GM18517 (cell line): Measurements from ENCODE around the gene TCEAL9.
"Not testable (repeated sequence)": the region's sequence is repeated elsewhere in the genome, so short reads cannot be mapped to it uniquely, and the experiment has no call there.

Experiments used
- ATAC-seq: cut with Tn5 transposase; IDR thresholded peaks from one replicate; pipeline ENCODE4 v1.9.1; 2021; ENCODE audit warnings: mild to moderate bottlenecking, moderate library complexity; ENCODE audit not compliant: unreplicated experiment

The TCEAL9 gene

DNA sequence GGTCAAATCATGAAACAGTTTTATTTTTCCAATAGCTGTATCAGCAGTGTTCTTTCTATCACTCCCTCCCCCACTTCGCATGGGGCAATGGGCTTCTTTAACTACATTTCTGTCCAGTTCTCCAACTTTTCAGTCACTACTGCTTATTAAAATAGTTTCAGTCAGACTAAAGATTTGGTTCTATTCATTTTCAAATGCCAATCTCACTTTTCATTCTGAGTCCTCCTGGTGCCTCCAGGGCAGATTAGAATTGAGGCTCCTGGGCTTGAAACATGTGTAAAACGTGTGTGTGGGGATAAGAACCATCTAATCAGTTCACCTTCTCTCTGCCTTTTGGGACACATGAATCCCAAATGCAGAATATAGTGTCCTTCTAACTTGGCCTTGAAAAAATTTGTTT is 16.6 kb downstream of the TCEAL9 start:
- no peak for ATAC-seq

DNA sequence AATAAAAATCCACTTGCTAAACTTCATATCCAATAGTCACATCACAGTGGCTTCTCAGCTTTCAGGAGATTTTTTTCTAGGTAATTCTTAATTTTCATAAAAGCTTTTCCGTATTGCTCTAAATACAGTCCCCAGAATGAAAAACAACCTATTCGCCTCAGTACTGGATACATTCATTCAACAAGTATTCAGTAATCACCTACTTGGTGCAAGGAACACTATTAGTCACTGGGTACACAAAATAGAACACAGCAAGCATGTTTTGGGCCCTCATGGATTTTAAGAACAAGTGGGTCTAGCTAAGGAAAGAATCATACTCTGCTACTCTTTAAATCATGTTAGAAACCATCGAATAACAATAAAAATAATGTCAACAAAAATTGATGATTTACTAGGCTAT is 17.3 kb downstream of the TCEAL9 start:
- ATAC-seq = no peak

DNA sequence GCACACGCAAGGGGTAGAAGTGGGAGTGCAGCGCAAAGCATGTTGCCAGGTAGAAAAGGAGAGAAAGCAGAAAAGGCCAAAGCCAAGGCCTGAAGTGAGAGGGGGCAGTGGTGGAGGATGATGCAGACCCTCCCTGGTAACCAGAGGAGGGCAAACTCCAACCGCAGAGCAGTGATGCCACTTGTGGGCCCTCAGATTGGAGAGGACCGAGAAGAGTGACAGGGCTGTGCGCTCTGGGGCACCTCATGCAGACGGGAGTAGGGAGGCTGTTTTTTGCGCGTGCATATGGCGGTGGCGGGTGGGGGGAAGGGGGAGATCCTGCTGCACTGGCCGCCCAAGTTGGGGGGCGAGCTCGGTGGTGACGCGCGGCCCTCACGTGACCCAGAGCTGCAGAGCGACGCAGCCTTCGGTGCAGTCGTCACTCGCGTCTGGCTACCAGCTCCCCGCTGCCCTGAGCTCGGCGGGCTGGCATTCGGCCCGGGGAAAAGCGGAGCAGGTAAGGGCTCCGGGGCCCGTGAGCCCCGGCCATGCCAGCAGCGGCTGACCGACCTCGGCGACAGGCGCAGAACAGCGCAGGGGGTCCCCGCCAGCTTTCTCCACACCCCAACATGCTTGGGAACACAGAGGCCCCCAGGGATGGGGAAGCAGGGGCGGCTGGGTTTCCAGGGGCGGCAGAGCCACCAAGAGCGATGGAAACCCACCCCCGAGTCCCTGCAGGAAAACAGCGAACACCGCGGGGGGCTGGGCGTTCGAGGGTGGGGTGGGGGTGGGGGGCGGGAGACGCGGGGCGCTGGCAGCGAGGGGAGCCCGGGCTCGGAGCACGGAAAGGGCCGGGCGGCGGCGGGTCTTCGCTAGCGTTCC is 20.0 kb downstream of the TCEAL9 start, which contains the start of gene BEX3:
Gene BEX3 (plus strand): TSS at position 421 of the 861 bp plus-strand sequence. CDS start 984 bp downstream, outside the sequence.
- ATAC-seq = no peak

DNA sequence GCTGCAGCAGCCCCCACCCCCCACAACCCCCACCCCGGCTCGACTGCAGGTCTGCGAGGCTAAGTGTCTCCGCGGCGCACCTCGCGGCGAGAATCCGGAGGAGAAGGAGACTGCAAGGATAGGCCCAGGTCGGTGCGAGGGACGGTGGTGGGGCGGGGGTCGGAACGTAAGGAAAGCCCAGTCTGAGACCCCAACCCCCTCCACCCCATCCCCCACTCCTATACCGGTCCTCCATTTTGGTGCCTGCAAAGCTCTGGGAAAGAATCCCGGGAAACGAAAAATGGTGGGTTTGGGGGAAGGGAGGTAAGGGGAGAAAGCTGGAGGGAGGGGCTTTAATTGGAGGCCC is 20.6 kb downstream of the TCEAL9 start:
- ATAC-seq = no peak

DNA sequence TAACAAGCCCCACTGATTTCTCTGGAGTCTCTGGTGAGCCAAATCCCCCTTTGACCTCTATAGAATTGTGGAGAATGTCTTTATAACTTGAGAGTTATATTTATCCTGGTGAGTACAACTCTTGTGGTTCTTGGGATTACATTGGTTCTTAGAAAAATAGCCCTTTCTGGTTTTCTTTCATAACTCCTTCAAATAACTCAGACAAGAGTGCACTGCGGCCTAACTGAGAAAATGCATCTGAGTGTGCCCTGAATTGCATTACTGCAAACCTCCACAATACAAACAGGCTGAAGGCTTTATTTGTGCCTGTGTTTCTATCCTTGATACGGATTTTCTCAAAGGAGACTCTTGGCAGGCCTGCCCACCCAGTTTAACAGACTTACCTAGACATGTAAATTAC is 22.7 kb downstream of the TCEAL9 start:
- no peak for ATAC-seq

DNA sequence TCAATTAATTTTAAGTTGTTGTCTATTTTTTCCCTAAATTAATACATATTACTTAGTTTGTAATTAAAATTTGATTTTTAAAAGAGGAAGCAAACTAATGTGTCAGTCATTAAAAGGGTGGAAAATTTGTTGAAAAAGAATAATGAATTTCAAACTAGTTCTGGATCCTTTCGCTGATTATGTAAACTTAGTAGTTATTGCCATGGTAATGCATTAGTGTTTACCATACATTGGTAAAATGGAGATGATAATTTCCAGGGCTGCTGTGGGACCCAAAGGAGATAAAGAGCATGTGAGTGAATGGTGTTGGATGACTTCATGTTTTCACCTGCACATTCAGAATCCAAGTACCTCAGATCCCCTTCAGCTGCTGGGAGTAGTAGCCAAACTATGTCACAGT is 26.6 kb downstream of the TCEAL9 start:
- ATAC-seq = no peak

DNA sequence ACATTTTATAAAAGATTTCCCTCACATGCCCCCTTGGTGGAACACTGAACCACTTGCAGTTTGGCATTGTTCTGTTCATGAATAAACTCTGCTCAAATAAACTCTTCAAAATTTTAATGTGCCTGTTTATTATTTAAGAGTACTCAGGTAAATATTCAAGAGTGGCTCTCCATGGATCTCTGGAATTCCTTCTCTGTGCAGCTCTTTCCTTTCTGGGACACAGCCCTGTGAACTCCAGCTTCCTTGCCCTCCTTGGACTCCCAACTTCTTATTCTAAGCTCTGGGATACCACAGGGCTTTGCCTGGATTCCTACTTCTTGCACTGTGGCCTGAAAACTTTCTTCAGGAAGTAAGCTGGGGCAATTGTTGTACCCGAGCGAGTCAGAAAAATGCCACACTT is 28.4 kb downstream of the TCEAL9 start:
- ATAC-seq = no peak

DNA sequence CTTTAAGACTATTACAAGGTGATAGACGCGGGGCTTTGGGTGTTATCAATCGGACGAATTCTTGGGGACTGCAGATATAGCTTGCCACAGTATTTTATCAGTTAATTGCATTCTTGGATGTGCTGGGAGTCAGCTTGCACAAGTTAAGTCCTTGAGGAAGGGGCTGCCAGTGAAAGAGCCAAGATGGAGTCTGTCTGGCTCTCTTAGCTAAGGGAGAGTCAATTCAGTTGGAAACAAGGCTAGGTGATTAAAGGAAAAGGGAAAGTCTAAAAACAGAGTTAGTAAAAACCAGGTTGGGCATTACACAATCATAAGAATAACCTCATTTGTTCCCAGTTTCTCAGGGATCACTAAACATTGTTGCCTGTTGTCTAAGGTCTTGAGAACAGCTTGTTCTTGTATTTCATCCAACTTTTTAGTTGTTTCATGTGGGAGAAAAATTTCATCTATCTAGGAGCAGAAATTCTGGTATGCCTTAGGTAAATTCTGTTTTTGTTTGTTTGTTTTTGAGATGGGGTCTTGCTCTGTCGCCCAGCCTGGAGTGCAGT is 29.1 kb downstream of the TCEAL9 start:
- ATAC-seq = not testable (repeated sequence)

DNA sequence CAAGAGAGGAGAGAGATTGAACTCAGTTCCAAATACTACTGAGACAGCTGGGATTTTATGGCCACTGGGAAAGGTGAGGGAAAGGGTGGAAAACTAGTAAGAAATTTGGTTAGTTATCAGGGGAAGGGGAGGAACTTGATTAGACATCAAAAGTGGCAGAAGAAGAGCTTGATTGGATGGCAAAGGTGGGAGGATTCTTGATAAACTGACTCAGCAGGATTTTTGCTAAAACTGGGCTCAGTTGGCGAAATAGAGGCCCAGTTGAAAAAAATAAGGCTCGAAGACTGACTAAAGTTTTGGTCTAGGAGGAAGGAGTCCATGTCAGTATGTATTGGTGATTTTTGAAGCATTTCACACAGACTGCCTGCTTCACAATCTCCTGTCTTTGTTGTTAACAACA is 30.0 kb downstream of the TCEAL9 start:
- ATAC-seq = no peak

DNA sequence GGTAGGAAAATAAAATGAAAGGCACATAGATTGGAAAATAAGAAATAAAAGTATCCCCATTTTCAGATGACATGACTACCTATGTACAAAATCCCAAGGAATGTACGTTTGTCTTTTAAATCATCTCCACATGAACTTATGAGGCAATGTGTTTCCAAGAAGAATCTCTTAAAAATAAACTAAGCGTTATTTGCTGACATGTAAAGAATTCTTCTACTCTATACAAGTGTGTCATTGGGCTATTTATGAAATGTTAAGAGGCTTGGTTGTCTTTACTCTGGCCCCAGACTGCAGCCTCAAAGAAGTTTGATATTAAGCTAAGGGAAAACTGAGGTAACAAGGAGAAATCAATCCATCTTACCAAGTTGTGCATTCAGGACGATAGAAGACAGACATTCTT is 37.2 kb downstream of the TCEAL9 start:
- ATAC-seq = no peak

DNA sequence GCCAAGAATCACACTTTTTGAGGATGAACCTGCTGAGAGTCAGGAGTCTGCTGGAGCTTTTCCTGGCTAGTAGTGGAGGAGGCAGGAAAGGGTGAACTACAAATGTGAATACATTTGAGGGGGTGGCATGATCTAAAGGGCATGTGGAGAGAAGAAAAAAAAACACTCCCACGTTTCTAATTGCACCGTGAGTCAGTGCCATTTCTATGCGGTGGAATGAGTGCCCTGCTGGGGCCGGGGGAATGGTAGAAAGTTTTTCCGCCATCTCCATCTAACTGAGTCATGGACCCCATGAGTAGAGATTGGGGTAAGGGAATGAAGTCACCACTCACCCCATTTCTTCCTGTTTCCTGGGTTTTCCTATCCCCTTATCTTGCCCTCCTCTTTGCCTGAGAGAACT is 39.9 kb downstream of the TCEAL9 start:
- no peak for ATAC-seq

DNA sequence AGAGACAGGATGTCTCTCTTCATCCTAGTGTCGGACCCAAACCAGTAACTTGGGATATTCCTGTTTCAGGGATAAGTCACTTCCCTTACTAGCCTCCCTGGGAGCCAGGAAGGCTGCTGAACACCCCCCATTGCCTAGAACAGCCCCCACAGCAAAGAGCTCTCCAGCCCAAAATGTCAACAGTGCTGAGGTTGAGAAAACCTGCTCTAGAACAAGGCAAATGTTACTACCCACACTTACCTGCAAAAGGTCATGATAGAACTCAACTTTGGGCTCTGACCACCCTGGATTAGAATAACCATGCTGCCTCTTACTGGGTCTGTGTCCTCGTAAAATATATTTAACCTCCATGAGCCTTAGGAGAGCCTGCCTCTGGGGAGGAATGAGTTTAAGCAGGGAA is 40.4 kb downstream of the TCEAL9 start:
- no peak for ATAC-seq

DNA sequence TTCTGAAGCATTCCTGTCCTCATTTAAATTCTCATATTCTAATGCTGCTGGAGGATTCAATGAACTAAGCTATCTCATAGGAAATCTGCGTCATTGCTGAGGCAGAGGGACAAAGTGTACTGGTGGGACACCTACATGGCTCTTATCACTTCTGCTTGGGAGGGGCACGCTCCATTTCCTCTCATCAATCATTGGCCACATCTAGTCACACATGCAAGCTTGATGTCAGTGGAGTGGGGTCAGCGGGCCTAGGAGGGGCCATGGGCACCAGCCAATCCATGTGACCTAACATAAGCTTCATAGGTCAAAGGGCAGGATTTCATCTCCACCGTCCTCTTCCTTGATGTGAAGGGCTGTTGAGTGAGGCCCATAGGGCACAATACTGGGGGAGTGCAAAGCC is 41.4 kb downstream of the TCEAL9 start:
- no peak for ATAC-seq

DNA sequence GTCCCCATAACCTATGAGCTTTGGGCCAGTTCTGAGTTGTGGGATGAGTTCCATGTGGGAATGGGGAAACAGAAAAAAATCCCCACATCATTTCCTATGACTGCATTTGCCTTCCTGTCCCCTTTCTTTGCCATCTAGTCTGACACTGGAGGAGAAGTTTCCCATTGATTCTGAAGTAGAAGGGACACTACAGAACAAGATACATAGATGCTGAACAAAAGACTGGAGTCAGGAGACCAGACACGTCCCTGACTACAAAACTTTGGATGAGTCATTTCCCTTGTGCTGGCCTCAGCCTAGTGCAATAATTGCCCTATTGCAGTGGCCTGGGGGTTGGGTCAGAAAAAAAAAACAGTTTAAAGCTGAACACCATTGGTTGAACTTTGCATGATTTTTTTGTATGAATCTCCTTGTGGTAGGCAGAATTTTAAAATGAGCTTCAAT is 42.1 kb downstream of the TCEAL9 start:
- no peak for ATAC-seq

DNA sequence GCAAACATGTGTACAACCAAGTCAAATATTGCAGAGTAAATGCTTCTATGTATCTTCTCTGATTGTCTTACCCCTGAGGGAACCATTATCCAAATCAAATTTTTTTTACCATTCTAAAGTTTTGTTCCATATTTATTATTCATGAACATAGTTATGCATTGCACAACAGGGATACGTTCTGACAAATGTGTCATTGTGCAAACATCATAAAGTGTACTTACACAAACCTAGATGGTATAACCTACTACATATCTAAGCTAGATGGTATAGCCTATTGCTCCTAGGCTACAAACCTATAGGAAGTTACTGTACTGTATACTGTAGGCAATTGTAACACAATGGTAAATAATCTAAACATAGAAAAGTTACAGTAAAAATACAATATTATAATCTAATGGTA is 43.4 kb downstream of the TCEAL9 start:
- ATAC-seq = no peak

DNA sequence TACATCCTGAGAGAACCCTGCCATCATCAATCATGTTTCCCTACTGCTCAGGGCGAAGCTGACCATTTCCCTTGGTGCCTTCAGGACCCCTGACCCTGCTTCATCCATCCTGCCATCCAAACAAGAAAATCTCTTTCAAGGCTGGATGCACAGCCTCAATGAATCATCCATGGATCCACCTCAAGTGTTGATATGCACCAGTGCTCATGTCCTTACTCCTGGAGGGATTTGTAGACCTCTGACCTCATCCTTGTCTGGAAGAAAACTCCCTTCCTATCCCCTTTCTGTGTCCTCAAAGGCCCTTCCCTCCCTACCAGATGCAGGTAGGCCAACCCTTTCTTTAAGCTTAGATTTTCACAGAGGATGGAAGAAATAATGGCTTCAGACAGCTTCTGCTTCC is 44.6 kb downstream of the TCEAL9 start:
- ATAC-seq = no peak

DNA sequence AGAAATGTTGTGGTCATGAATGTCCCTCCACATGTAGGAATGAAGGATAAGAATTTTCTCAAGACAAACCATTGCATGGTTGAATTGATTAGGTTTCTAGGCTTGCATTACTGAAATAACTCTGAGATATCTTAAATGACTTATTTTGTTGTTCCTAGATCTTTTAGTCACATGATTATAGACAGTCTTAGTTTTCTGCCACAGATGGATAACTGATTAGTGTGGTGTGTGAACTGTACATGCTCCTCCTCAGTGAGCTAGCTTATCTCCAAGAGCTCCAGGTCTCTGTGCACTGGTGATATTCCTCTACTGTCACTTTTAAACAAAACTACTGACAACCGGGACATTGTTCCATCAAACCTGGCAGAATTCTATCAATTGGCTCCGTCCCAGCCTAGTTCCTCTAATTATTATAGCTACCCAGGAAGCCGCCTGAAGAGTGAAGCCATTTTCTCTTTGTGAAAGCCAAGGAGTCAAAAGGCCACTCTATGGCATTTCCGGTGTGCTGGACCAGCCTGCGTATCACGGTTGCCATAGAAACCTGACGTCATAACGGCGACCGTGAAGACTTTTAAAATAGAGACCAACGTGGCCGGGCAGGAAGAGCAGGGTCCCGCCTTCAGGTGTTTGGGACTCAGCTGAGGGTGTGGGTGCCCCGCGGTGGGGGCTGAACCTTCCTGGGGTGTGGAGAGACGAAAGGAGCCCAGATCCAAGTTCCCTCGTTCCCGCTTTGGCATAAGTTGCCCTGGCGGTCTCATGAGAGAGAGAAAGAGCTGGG is 48.1 kb downstream of the TCEAL9 start:
- ATAC-seq = peak; percentile 93

DNA sequence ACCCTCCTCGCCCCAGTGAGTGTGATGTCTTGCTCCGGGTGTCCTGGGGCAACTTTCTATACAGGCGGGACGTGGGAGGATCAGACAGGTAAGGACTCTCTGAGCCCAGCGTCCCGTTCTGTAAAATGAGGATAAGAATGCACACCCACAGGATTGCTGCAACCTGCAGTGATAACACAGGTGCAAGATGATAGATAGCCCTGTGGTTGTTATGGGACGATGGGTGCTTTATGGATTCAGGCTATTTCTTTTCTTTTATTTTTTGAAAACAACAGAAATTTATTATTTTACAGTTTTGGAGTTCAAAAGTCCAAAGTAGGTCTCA is 48.7 kb downstream of the TCEAL9 start:
- no peak for ATAC-seq

DNA sequence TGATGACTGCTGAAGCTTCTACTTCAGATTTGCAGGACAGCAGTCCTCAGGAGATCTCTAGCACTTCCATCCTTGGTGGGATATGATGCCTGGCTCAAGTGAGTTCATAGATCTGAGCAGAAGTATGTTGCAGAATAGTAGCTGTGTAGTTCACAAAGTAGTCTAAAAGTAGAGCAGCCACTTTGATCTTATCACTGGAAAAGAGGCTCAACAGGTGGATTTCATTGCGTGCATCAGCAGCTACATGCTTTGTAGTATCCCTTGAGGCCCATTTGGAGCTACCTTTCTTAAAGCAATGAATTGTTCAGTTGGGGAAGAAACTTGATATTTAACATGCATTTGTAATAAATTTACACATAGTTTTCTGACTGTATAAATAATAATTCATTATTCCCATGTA is 50.0 kb downstream of the TCEAL9 start:
- ATAC-seq = no peak

DNA sequence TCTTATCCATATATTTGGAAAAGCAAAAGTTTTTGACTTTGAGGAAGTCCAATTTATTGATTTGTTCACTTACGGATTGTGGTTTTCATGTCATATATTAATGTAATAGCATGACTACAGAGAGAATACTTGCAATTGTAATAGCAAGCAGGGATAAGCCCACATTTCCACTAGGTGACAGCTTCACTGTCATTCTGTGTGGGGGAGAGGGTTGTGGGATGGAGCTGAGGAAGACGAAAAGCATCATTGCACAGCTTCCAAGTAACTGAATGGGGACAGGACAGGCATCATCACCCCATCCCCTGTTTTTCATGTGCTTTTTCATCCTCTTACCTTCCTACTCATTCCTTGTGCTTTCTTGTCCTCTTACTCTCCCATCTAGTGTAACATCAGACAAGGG is 51.5 kb downstream of the TCEAL9 start:
- no peak for ATAC-seq
